H9 (cell line): Measurements from ENCODE around the gene TRIM40. TPM values are rescaled to one million over a fixed set of nuclear protein-coding genes. Genes with fewer than 3 reads are reported as not detected.

Experiments used
- DNase-seq: peaks from one replicate; pipeline ENCODE4 v3.0.0-alpha.2; 2017
- H2AFZ ChIP-seq: one replicate; pipeline ENCODE4 v1.6.1; 2013; ENCODE audit warnings: mild to moderate bottlenecking, low read length, control low read depth, moderate library complexity
- H2AK5ac ChIP-seq: 2 replicates; pipeline ENCODE4 v1.6.1; 2013; ENCODE audit warnings: low read length, control low read depth, mixed read lengths; ENCODE audit not compliant: insufficient read length
- H2BK120ac ChIP-seq: one replicate; pipeline ENCODE4 v1.6.1; 2013; ENCODE audit warnings: low read depth, mild to moderate bottlenecking, low read length, control low read depth, inconsistent platforms; ENCODE audit not compliant: poor library complexity, severe bottlenecking
- H2BK12ac ChIP-seq: 2 replicates; pipeline ENCODE4 v1.6.1; 2013; ENCODE audit warnings: low read length, control low read depth, mixed read lengths, low read depth; ENCODE audit not compliant: insufficient read length
- H2BK15ac ChIP-seq: 2 replicates; pipeline ENCODE4 v1.6.1; 2013; ENCODE audit warnings: low read depth, low read length, control low read depth
- H2BK20ac ChIP-seq: one replicate; pipeline ENCODE4 v1.6.1; 2013; ENCODE audit warnings: low read depth, mild to moderate bottlenecking, low read length, control low read depth, inconsistent platforms; ENCODE audit not compliant: poor library complexity, severe bottlenecking
- H2BK5ac ChIP-seq: 2 replicates; pipeline ENCODE4 v1.6.1; 2013; ENCODE audit warnings: low read length, control low read depth, mixed read lengths; ENCODE audit not compliant: insufficient read length
- H3K14ac ChIP-seq: 2 replicates; pipeline ENCODE4 v1.6.1; 2013; ENCODE audit warnings: low read length, control low read depth; ENCODE audit not compliant: insufficient read depth
- H3K18ac ChIP-seq: 2 replicates; pipeline ENCODE4 v1.6.1; 2013; ENCODE audit warnings: low read depth, mild to moderate bottlenecking, mixed read lengths, low read length, control low read depth; ENCODE audit not compliant: insufficient read length
- H3K23ac ChIP-seq: 2 replicates; pipeline ENCODE4 v1.6.1; 2013; ENCODE audit warnings: low read length, control low read depth, mixed read lengths, low read depth; ENCODE audit not compliant: insufficient read length
- H3K23me2 ChIP-seq: 2 replicates; pipeline ENCODE4 v1.6.1; 2013; ENCODE audit warnings: low read depth, mild to moderate bottlenecking, mixed read lengths, low read length, control low read depth; ENCODE audit not compliant: insufficient read length, poor library complexity, severe bottlenecking
- H3K27ac ChIP-seq: 2 replicates; pipeline ENCODE4 v1.5.1; 2013; ENCODE audit warnings: low read length, control low read depth, mixed read lengths, low read depth; ENCODE audit not compliant: insufficient read length
- H3K27me3 ChIP-seq: 2 replicates; pipeline ENCODE4 v1.6.1; 2013; ENCODE audit warnings: low read length, control low read depth, inconsistent platforms; ENCODE audit not compliant: insufficient read depth
- H3K4ac ChIP-seq: 2 replicates; pipeline ENCODE4 v1.6.1; 2013; ENCODE audit warnings: low read depth, mild to moderate bottlenecking, control low read depth, inconsistent platforms, low read length, moderate library complexity
- H3K4me1 ChIP-seq: 2 replicates; pipeline ENCODE4 v1.6.1; 2013; ENCODE audit warnings: low read length, control low read depth, inconsistent platforms; ENCODE audit not compliant: insufficient read depth
- H3K4me2 ChIP-seq: 2 replicates; pipeline ENCODE4 v1.6.1; 2013; ENCODE audit warnings: low read length, control low read depth, mixed read lengths; ENCODE audit not compliant: insufficient read length, insufficient read depth
- H3K56ac ChIP-seq: 2 replicates; pipeline ENCODE4 v1.6.1; 2013; ENCODE audit warnings: low read depth, mild to moderate bottlenecking, mixed read lengths, low read length, control low read depth; ENCODE audit not compliant: insufficient read length
- H3K79me1 ChIP-seq: 2 replicates; pipeline ENCODE4 v1.6.1; 2013; ENCODE audit warnings: low read depth, mild to moderate bottlenecking, moderate library complexity, low read length, control low read depth, inconsistent platforms; ENCODE audit not compliant: insufficient read depth, poor library complexity, severe bottlenecking
- H3K79me2 ChIP-seq: 2 replicates; pipeline ENCODE4 v1.6.1; 2013; ENCODE audit warnings: low read length, control low read depth, inconsistent platforms; ENCODE audit not compliant: insufficient read depth
- H3K9ac ChIP-seq: 2 replicates; pipeline ENCODE4 v1.6.1; 2013; ENCODE audit warnings: low read length, control low read depth, mixed read lengths; ENCODE audit not compliant: insufficient read length; ENCODE audit errors: extremely low read depth
- H3K9me3 ChIP-seq: one replicate; pipeline ENCODE4 v1.6.1; 2013; ENCODE audit warnings: low read depth, low read length, inconsistent platforms; ENCODE audit not compliant: control insufficient read depth
- H3T11ph ChIP-seq: one replicate; pipeline ENCODE4 v1.6.1; 2013; ENCODE audit warnings: mild to moderate bottlenecking, low read length, control low read depth, inconsistent platforms
- H4K20me1 ChIP-seq: one replicate; pipeline ENCODE4 v1.6.1; 2013; ENCODE audit not compliant: control insufficient read depth, insufficient read length, insufficient read depth
- H4K5ac ChIP-seq: 2 replicates; pipeline ENCODE4 v1.6.1; 2013; ENCODE audit warnings: low read depth, mild to moderate bottlenecking, mixed read lengths, low read length, control low read depth; ENCODE audit not compliant: insufficient read length
- H4K8ac ChIP-seq: replicated peaks from 2 replicates; pipeline ENCODE4 v1.6.1; 2013; ENCODE audit warnings: low read length, control low read depth, mixed read lengths, low read depth; ENCODE audit not compliant: insufficient read length
- H4K91ac ChIP-seq: 2 replicates; pipeline ENCODE4 v1.6.1; 2013; ENCODE audit warnings: low read depth, mild to moderate bottlenecking, moderate library complexity, mixed read lengths, low read length, control low read depth; ENCODE audit not compliant: insufficient read length
- H3K27ac Mint-ChIP-seq, 3 experiments: 2 replicates in 2 of 3; 3 replicates in 1 of 3; pipeline ENCODE4 v1.8.0; 2020 to 2021; ENCODE audit warnings: mixed read lengths in 3 of 3, mild to moderate bottlenecking in 1 of 3, moderate library complexity in 1 of 3
- H3K27me3 Mint-ChIP-seq: 2 replicates; pipeline ENCODE4 v1.8.0; 2021; ENCODE audit warnings: low read depth, mild to moderate bottlenecking, moderate library complexity, mixed read lengths
- H3K36me3 Mint-ChIP-seq, 3 experiments: 2 replicates in 2 of 3; 3 replicates in 1 of 3; pipeline ENCODE4 v1.8.0; 2020 to 2021; ENCODE audit warnings: low read depth in 3 of 3, mixed read lengths in 3 of 3; ENCODE audit not compliant: insufficient read depth in 1 of 3
- H3K4me1 Mint-ChIP-seq, 2 experiments: 2 replicates each; pipeline ENCODE4 v1.8.0; 2020; ENCODE audit warnings: mixed read lengths in 2 of 2
- H3K4me3 Mint-ChIP-seq, 2 experiments: 2 replicates in 1 of 2; 3 replicates in 1 of 2; pipeline ENCODE4 v1.8.0; 2020 to 2021; ENCODE audit warnings: mild to moderate bottlenecking in 2 of 2, mixed read lengths in 2 of 2, moderate library complexity in 1 of 2
- H3K9me3 Mint-ChIP-seq, 2 experiments: 2 replicates in 1 of 2; 3 replicates in 1 of 2; pipeline ENCODE4 v1.8.0; 2020; ENCODE audit warnings: mild to moderate bottlenecking in 2 of 2, mixed read lengths in 2 of 2, moderate library complexity in 1 of 2
- WGBS: extraction: QIAGEN DNeasy Blood & Tissue Kit; methylation state at CpG from one replicate; pipeline ENCODE4 v1.1.7; 2013; ENCODE audit warnings: missing lambda C conversion rate, low lambda C conversion rate, mixed read lengths; ENCODE audit not compliant: insufficient read length; ENCODE audit errors: extremely low coverage; 5-methylcytosine and 5-hydroxymethylcytosine counted together
- total RNA-seq: library from RNA; stranded (reverse); gene quantifications from 2 replicates; pipeline ENCODE4 v1.2.1, GENCODE V29; 2021
- TF ChIP-seq, protein P1 (sequence below): fragments of 200-600 bp; sonication (generic); conservative IDR thresholded peaks from 3 replicates; pipeline ENCODE4 v1.8.0; 2021; ENCODE audit warnings: antibody characterized with exemption, mild to moderate bottlenecking

TRIM40 gene
- total RNA-seq, 1 experiment from 2014 or later = not detected

- no peak overlapping the region for H2AFZ ChIP-seq
- no peak overlapping the region for H3K56ac ChIP-seq
- H3K18ac ChIP-seq = no peak overlapping the region
- H3K23ac ChIP-seq = no peak overlapping the region
- H2BK120ac ChIP-seq = no peak overlapping the region
- TF ChIP-seq, protein P1, sequence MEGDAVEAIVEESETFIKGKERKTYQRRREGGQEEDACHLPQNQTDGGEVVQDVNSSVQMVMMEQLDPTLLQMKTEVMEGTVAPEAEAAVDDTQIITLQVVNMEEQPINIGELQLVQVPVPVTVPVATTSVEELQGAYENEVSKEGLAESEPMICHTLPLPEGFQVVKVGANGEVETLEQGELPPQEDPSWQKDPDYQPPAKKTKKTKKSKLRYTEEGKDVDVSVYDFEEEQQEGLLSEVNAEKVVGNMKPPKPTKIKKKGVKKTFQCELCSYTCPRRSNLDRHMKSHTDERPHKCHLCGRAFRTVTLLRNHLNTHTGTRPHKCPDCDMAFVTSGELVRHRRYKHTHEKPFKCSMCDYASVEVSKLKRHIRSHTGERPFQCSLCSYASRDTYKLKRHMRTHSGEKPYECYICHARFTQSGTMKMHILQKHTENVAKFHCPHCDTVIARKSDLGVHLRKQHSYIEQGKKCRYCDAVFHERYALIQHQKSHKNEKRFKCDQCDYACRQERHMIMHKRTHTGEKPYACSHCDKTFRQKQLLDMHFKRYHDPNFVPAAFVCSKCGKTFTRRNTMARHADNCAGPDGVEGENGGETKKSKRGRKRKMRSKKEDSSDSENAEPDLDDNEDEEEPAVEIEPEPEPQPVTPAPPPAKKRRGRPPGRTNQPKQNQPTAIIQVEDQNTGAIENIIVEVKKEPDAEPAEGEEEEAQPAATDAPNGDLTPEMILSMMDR = no peak
- H3K27ac ChIP-seq = no peak overlapping the region
- H3K4me1 ChIP-seq = peaks cover 3% of the 10 kb centered on the region; the same call in 1 of the 2 replicates
- H2AK5ac ChIP-seq = no peak overlapping the region
- H3K36me3 Mint-ChIP-seq = no peaks in the 10 kb centered on the region
- H3K4me1 Mint-ChIP-seq = no peaks in the 10 kb centered on the region
- no peaks in the 10 kb centered on the region for H3K27me3 ChIP-seq
- H3T11ph ChIP-seq = no peak overlapping the region
- no peak overlapping the region for H3K14ac ChIP-seq
- H3K27me3 Mint-ChIP-seq = peaks cover 57% of the 10 kb centered on the region
- no peak overlapping the region for H4K5ac ChIP-seq
- H2BK15ac ChIP-seq = no peak overlapping the region
- H4K8ac ChIP-seq = no peak overlapping the region
- no peak overlapping the region for H2BK12ac ChIP-seq
- DNase-seq = no peak
- no peaks in the 10 kb centered on the region for H3K23me2 ChIP-seq
- no peak overlapping the region for H3K4me3 Mint-ChIP-seq
- no peak overlapping the region for H2BK20ac ChIP-seq
- no peaks in the 10 kb centered on the region for H3K9me3 Mint-ChIP-seq
- no peak overlapping the region for H4K91ac ChIP-seq
- H4K20me1 ChIP-seq = no peaks in the 10 kb centered on the region
- no peak overlapping the region for H3K4me2 ChIP-seq
- no peaks in the 10 kb centered on the region for H3K9me3 ChIP-seq
- H3K4ac ChIP-seq = no peak overlapping the region
- no CpG with 5 or more reads among the region's 3 CpGs for WGBS
- no peaks in the 10 kb centered on the region for H3K79me1 ChIP-seq
- H2BK5ac ChIP-seq = no peak overlapping the region
- H3K9ac ChIP-seq = no peak overlapping the region
- H3K79me2 ChIP-seq = no peaks in the 10 kb centered on the region
- H3K27ac Mint-ChIP-seq = no peak overlapping the region
Measured at GRCh38 chr6:30158475-30159040, 22.6 kb downstream of the TRIM40 start.
